K562 (cell line): Measurements from ENCODE around the gene NTM. TPM values are rescaled to one million over a fixed set of nuclear protein-coding genes. Genes with fewer than 3 reads are reported as not detected.

ENCODE experiments used
- ATAC-seq: fragments of 200-7000 bp; cut with Tn5 transposase; 3 replicates; pipeline ENCODE4 v1.9.1; 2020; ENCODE audit warnings: moderate library complexity
- BruUV-seq: library from RNA; stranded (reverse); fragments of 400-500 nt; replicated peaks from 2 replicates; lab custom pipeline; 2021; lab: Mats Ljungman, UMichigan
- CTCF ChIA-PET: fragments of 300-600 bp; formaldehyde crosslinking; extraction: SDS; loops from one replicate; lab custom pipeline; 2021; ENCODE audit warnings: low intra/inter-chr PET ratio; lab: Yijun Ruan, JAX
- POLR2A ChIA-PET: fragments of 300-600, 350-650 bp; sonication (Branson Sonifier 250); formaldehyde crosslinking; extraction: SDS; loops from one replicate; lab custom pipeline; 2021; ENCODE audit warnings: antibody characterized with exemption, inconsistent platforms; lab: Yijun Ruan, JAX
- DNase-seq, 4 experiments: peaks; one replicate each; pipeline versions ENCODE4 v3.0.0 to v3.0.0-alpha.2; 2011 to 2018; ENCODE audit warnings: low spot score in 3 of 4, mixed read lengths in 3 of 4; ENCODE audit errors: extremely low read depth in 1 of 4
- FAIRE-seq: peaks from 2 replicates; lab custom pipeline; 2011; peaks lifted over from hg19 to GRCh38; lab: Jason Lieb, UNC
- H2AFZ ChIP-seq: 2 replicates; pipeline ENCODE4 v1.6.0; 2011; ENCODE audit warnings: low read depth, low read length, control low read depth, inconsistent platforms
- H3K27ac ChIP-seq: fragments of 200-600 bp; 3 replicates; pipeline ENCODE4 v1.8.0; 2011; ENCODE audit warnings: low read depth, mild to moderate bottlenecking, control low read depth, inconsistent platforms, low read length, moderate library complexity, mixed read lengths; ENCODE audit errors: extremely low read depth
- H3K27me3 ChIP-seq, 2 experiments: fragments of 300-600 bp in 1 of 2; 2 replicates in 1 of 2; 3 replicates in 1 of 2; pipeline versions ENCODE4 v1.6.0 to v1.8.0; 2011; ENCODE audit warnings: inconsistent platforms in 2 of 2, low read length in 2 of 2, mild to moderate bottlenecking in 1 of 2, mixed read lengths in 1 of 2, moderate library complexity in 1 of 2; ENCODE audit not compliant: control insufficient read depth in 2 of 2, insufficient read depth in 2 of 2
- H3K36me3 ChIP-seq: fragments of 300-600 bp; 3 replicates; pipeline ENCODE4 v1.8.0; 2011; ENCODE audit warnings: mild to moderate bottlenecking, low read length, inconsistent platforms; ENCODE audit not compliant: control insufficient read depth, insufficient read depth
- H3K4me1 ChIP-seq, 2 experiments: fragments of 200-600 bp in 1 of 2; replicated peaks in 1 of 2; 2 replicates in 1 of 2; 3 replicates in 1 of 2; pipeline versions ENCODE4 v1.5.1 to v1.8.0; 2011; ENCODE audit warnings: inconsistent platforms in 2 of 2, low read length in 2 of 2, mild to moderate bottlenecking in 1 of 2, mixed read lengths in 1 of 2, moderate library complexity in 1 of 2; ENCODE audit not compliant: control insufficient read depth in 2 of 2, insufficient read depth in 2 of 2
- H3K4me2 ChIP-seq: 2 replicates; pipeline ENCODE4 v1.6.1; 2011; ENCODE audit warnings: low read length, control low read depth, inconsistent platforms, mixed read lengths; ENCODE audit not compliant: insufficient read depth
- H3K4me3 ChIP-seq: fragments of 200-600 bp; sonication (generic), shearing (Covaris generic); 2 replicates; pipeline ENCODE4 v1.5.1; 2016; ENCODE audit warnings: control low read depth, inconsistent platforms
- H3K79me2 ChIP-seq: fragments of 200-600 bp; 3 replicates; pipeline ENCODE4 v1.8.0; 2011; ENCODE audit warnings: low read length, inconsistent platforms; ENCODE audit not compliant: control insufficient read depth, insufficient read depth
- H3K9ac ChIP-seq, 2 experiments: 2 replicates each; pipeline versions ENCODE4 v1.6.0 to v1.6.1; 2011; ENCODE audit warnings: low read depth in 2 of 2, low read length in 2 of 2, control low read depth in 1 of 2, inconsistent platforms in 1 of 2, mild to moderate bottlenecking in 1 of 2, mixed read lengths in 1 of 2; ENCODE audit not compliant: insufficient read depth in 1 of 2
- H3K9me1 ChIP-seq: one replicate; pipeline ENCODE4 v1.6.0; 2011; ENCODE audit warnings: inconsistent platforms, mild to moderate bottlenecking, low read length, moderate library complexity; ENCODE audit not compliant: control insufficient read depth, insufficient read depth
- H3K9me3 ChIP-seq: replicated peaks from 2 replicates; pipeline ENCODE4 v1.5.1; 2011; ENCODE audit warnings: low read depth, low read length, inconsistent platforms; ENCODE audit not compliant: control insufficient read depth, insufficient read depth
- H4K20me1 ChIP-seq: replicated peaks from 2 replicates; pipeline ENCODE4 v1.6.1; 2011; ENCODE audit warnings: low read length, inconsistent platforms, mixed read lengths; ENCODE audit not compliant: control insufficient read depth, insufficient read depth
- BACH1 ChIP-seq: fragments of 200-800 bp; sonication (Bioruptor generic); IDR thresholded peaks from 2 replicates; pipeline ENCODE4 v1.6.1; 2016; ENCODE audit warnings: missing genetic modification characterization, missing compliant biosample characterization
- DLX4 ChIP-seq: fragments of 250-450 bp; sonication (Bioruptor Pico); IDR thresholded peaks from 2 replicates; pipeline ENCODE4 v1.6.1; 2021; ENCODE audit warnings: mild to moderate bottlenecking
- ESRRA ChIP-seq: fragments of 450-650 bp; IDR thresholded peaks from 2 replicates; pipeline ENCODE4 v1.6.1; 2014; ENCODE audit warnings: low read depth, mild to moderate bottlenecking, moderate library complexity, borderline replicate concordance
- KLF16 ChIP-seq: IDR thresholded peaks from 2 replicates; pipeline ENCODE4 v1.6.1; 2016; ENCODE audit warnings: antibody characterized with exemption
- PTBP1 ChIP-seq: fragments of 200-400 bp; formaldehyde crosslinking; IDR thresholded peaks from 2 replicates; pipeline ENCODE4 v1.6.1; 2017; ENCODE audit warnings: low read depth, low read length
- RREB1 ChIP-seq: fragments of 250-450 bp; sonication (Bioruptor Pico); IDR thresholded peaks from 2 replicates; pipeline ENCODE4 v1.4.0; 2020
- TEAD1 ChIP-seq, 2 experiments: fragments of 450-650 bp in 1 of 2; sonication (generic) in 1 of 2; formaldehyde crosslinking; IDR thresholded peaks; 2 replicates each; pipeline versions ENCODE4 v1.4.0 to v1.8.0; 2020 to 2022; ENCODE audit warnings: mild to moderate bottlenecking in 2 of 2, missing genetic modification reagents in 1 of 2
- ZNF764 ChIP-seq: fragments of 250-450 bp; sonication (Bioruptor Pico); IDR thresholded peaks from 2 replicates; pipeline ENCODE4 v1.4.0; 2020; ENCODE audit warnings: low read depth, mild to moderate bottlenecking, moderate library complexity
- WGBS: fragments of 100-300 bp; shearing (Covaris generic); methylation state at CpG from one replicate; pipeline ENCODE4 v1.1.6; 2016; ENCODE audit warnings: low coverage, mixed read lengths; ENCODE audit not compliant: insufficient coverage; ENCODE audit errors: missing lambda C conversion rate; 5-methylcytosine and 5-hydroxymethylcytosine counted together
- in situ Hi-C: fragments of 300-500 bp; cut with MboI; formaldehyde crosslinking; loops from 4 replicates; pipeline ENCODE4 v1.15.0; 2018; ENCODE audit warnings: inconsistent platforms, mixed read lengths
- intact Hi-C: fragments of 100-400 bp; cut with micrococcal nuclease; formaldehyde crosslinking; loops from 2 replicates; pipeline ENCODE4 v1.14.2; 2022
- polyA plus RNA-seq, 8 experiments: library from polyadenylated mRNA; depleted of rRNA in 4 of 8; stranded (reverse) in 5 of 8; unstranded in 3 of 8; fragments of >200 nt; fragmentation: Nextera tagmentation in 2 of 8; fragmentation: Illumina TruSeq in 1 of 8; extraction: Ambion mirVana in 2 of 8; extraction: Trizol in 1 of 8; gene quantifications; 2 replicates each; pipeline versions ENCODE4 v1.2.1 to v1.2.3, GENCODE V29; 2011 to 2014; ENCODE audit warnings: inconsistent platforms in 1 of 8, missing spikeins in 1 of 8
- total RNA-seq, 7 experiments: library from RNA; depleted of rRNA in 6 of 7; stranded (reverse); fragments of >200 nt in 6 of 7; fragmentation: Illumina TruSeq in 2 of 7; extraction: Trizol in 2 of 7; gene quantifications; 2 replicates each; pipeline versions ENCODE4 v1.2.1 to v1.2.3, GENCODE V29; 2011 to 2021; ENCODE audit warnings: low replicate concordance in 1 of 7

Gene NTM
- total and polyA plus RNA-seq, 9 of the 15 experiments (the other 6 are each of a cell fraction or from before 2014, with no cell fraction given), result not detected

- no peak for TF ChIP-seq DLX4 (CRISPR knock-in tag)
- TF ChIP-seq PTBP1, result no peak
Observed at GRCh38 chr11:131428853-131429252, 58.4 kb downstream of the NTM start (continued).

GRCh38 chr11:131430473-131431208 is 60.2 kb downstream of the NTM start:
- no peaks in the 10 kb centered on the region for H3K9me3 ChIP-seq
- H3K4me3 ChIP-seq, result no peak overlapping the region
- no peaks in the 10 kb centered on the region for H3K27me3 ChIP-seq
- intact Hi-C loops, result no loop called here
- no peak overlapping the region for H3K9ac ChIP-seq
- DNase-seq (no peak), ATAC-seq (no peak), FAIRE-seq (no peak)
- no peak for TF ChIP-seq TEAD1 (CRISPR knock-in tag; IDR thresholded peaks at IDR 0.05)
- TF ChIP-seq RREB1 (CRISPR knock-in tag), result no peak
- no peak for TF ChIP-seq KLF16
- TF ChIP-seq ESRRA, result no peak
- no peak for TF ChIP-seq BACH1 (tag)
- TF ChIP-seq ZNF764 (CRISPR knock-in tag), result no peak
- no peak overlapping the region for H3K4me2 ChIP-seq
- H4K20me1 ChIP-seq, result no peaks in the 10 kb centered on the region
- H2AFZ ChIP-seq, result no peak overlapping the region
- POLR2A ChIA-PET, result no interaction called here
- WGBS, result 1% methylated on average over 11 of the region's 11 CpGs
- in situ Hi-C loops, result no loop called here
- H3K4me1 ChIP-seq, result no peaks in the 10 kb centered on the region
- no peaks in the 10 kb centered on the region for H3K36me3 ChIP-seq
- CTCF ChIA-PET, result no interaction called here
- H3K79me2 ChIP-seq, result no peaks in the 10 kb centered on the region
- no TSS peak for BruUV-seq
- no peaks in the 10 kb centered on the region for H3K9me1 ChIP-seq
- no peak overlapping the region for H3K27ac ChIP-seq
